ENCODE measurements around the gene COL15A1. TPM values are rescaled to one million over a fixed set of nuclear protein-coding genes. Genes with fewer than 3 reads are reported as not detected.
"Not testable (repeated sequence)": the region's sequence is repeated elsewhere in the genome, so short reads cannot be mapped to it uniquely, and the experiment has no call there.

COL15A1 gene
- total RNA-seq, 2 donors from 2014 or later = 73.3 to 75.0 TPM

DNA sequence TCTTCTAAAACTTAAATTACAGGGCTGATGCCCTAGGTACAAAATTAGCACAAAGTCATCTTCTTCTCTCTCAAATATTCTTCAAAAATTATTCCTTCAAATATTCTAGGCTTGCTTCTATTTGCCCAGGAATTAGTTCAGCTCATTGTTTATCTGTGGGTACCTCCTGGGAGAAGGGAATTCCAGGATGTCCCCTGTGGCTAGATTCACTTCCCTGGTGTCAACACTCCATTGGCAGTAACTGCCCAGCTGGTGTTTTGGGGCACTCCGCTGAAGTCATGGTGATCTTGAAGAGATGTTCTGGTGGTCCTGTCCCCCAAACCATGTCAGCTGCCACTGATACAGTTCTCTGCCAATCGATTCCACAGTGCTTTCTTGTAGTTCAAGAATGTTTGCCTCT is 135.0 kb downstream of the COL15A1 start:
- ATAC-seq (no peak), DNase-seq (no peak)
- intact Hi-C loops (cut with DNase I) = no loop called here

- ATAC-seq = no peak
- no peak for DNase-seq
- intact Hi-C loops (cut with DNase I) = no loop called here
Observed at GRCh38 chr9:99079542-99079941, 135.8 kb downstream of the COL15A1 start.

DNA sequence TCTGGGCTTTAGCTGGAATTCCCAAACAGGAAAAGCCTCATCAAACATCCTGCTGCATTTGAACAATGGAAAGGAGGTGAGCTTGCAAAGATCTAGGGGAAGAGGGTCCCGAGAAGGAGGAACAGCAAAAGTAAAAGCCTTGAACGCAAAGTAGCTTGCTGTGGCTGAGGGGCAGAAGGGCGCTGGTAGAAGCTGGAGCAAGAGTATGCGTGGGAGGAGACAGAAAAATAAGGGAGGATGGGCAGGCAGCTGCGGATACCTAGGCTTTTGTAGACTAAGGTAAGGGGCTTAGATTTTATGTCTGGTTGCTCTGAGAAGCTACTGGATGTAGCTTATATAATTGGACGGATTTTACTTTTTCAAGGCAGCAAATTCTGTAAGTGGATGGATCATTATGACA is 139.3 kb downstream of the COL15A1 start:
- intact Hi-C loops (cut with DNase I) = no loop called here
- ATAC-seq (no peak), DNase-seq (no peak)

GRCh38 chr9:99085949-99086948 is 142.5 kb downstream of the COL15A1 start:
- no peak for DNase-seq
- intact Hi-C loops (cut with DNase I) = no loop called here
- peak; percentile 50 to 87 for ATAC-seq

- no peak for DNase-seq
- no peak for ATAC-seq
- intact Hi-C loops (cut with DNase I) = no loop called here
Observed at GRCh38 chr9:99087462-99087861, 143.8 kb downstream of the COL15A1 start.

GRCh38 chr9:99090336-99091130 is 146.8 kb downstream of the COL15A1 start:
- intact Hi-C loops (cut with DNase I) = no loop called here
- ATAC-seq (no peak), DNase-seq (no peak)

DNA sequence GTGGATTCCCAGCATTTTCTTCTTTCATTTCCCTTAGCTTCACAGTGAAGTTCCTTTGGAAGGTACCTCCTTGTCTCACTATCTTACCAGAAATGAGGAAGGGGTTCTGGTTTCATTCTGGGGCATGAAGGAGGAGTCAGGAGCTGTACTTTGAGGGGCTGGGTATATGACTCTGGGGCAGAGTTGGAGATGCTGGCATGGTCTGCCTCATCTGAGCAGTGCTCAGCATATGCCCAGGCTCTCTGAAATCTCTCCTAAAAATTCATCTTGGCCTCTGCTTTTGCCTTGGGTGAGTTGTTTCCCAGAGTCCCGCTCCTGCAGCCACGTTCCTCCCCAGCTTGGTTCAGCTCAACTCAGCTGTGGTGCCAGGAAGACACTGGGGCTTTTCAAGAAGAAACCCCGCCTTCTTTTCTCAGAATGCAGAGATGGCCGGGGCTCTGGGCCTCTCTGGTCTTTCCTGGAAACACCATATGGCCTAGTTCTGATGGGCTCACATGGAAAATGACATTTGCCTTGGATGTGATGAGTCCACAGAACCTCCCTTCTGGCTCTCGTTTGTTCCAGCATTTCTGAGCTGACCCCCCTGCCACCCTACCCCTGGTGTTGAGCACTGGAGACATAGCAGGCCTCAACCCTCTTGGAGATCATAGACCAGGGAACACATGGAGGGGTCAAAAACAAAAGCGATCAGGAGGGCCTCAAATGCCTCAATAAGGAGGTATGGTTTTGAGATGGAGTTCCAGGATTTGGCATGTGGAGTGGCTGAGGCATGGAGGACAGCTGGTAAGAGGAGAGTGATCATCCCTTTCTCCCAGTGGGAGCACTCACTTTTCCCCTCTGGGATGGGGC is 149.2 kb downstream of the COL15A1 start:
- no peak for DNase-seq
- peak; percentile 19 to 30 for ATAC-seq
- intact Hi-C loops (cut with DNase I) = no loop called here

GRCh38 chr9:99093492-99093791 is 149.7 kb downstream of the COL15A1 start:
- intact Hi-C loops (cut with DNase I) = no loop called here
- DNase-seq (no peak), ATAC-seq (no peak)

DNA sequence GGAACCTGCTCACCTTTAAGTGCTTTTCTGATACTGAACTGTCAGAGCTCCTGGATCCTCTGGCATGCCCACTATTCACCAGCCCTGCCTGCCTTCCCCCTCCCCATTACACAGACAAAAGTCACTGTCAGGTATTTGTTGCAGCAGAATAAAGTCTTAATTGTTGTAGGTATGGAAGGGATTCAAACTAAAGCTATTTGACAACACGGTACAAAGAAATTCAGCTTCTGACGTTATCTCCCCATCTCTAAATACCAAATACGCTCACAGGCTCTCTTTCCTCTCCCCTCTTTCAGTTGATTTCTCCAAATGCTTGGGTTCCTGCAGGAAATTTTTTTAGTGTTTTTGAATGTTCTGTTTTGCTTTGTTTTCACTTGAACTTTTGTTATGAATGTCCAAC is 151.9 kb downstream of the COL15A1 start:
- ATAC-seq = no peak
- intact Hi-C loops (cut with DNase I) = no loop called here
- DNase-seq = no peak

DNA sequence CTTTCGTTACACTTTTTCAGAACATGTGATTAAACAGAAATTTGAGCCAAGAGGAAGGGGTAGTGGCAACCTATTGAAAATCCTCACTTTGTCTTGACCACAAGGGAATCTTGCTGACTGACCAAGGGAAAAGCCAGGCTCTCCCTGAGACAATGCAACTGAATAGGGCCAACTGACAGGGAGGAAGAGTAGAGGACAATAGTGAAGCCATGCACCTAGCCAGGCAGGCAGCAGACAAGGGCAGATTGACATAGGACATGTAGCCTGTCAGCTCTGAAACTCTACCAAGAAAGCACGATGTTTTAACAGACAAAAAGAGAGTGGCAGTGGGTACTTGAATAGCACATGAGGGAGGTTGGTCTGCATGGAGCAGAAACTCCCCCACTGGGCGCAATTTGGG is 152.7 kb downstream of the COL15A1 start:
- ATAC-seq = no peak
- intact Hi-C loops (cut with DNase I) = no loop called here
- DNase-seq = no peak

DNA sequence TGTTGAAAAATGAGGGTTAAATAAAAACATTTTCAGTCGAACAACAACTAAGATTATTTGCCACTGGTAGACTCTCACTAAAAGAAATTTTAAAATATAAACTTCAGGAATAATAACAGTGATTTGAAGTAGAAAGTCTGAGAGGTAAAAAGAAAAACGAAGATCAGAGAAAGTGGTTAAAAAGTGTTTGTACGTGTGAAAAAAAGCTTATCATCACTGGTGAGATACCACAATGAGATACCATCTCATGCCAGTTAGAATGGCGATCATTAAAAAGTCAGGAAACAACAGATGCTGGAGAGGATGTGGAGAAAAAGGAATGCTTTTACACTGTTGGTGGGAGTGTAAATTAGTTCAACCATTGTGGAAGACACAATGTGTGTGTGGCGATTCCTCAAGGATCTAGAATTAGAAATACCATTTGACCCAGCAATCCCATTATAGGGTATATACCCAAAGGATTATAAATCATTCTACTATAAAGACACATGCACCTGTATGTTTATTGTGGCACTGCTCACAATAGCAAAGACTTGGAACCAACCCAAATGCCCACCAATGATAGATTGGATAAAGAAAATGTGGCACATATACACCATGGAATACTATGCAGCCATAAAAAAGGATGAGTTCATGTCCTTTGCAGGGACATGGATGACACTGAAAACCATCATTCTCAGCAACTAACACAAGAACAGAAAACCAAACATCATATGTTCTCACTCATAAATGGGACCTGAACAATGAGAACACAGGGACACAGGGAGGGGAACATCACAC is 156.3 kb downstream of the COL15A1 start:
- ATAC-seq; intact Hi-C loops (cut with DNase I); DNase-seq: not testable (repeated sequence)

DNA sequence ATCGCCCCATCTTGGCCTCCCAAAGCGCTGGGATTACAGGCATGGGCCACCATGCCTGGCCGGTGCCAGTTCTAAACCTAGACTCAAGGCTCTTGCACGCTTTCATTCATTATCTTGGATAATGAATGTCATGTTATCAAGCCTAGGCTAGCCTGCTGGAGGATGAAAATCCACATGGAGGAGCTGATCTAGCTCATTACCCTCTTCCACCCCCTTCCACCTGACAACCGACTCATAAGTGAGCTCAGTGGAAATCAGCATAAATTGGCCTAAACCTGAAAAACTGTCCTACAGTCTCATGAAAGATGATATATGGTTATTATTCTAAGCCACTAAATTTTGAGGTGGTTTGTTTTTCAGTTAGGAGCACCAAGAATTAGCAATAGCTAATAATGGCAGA is 157.6 kb downstream of the COL15A1 start:
- intact Hi-C loops (cut with DNase I) = no loop called here
- no peak for ATAC-seq

DNA sequence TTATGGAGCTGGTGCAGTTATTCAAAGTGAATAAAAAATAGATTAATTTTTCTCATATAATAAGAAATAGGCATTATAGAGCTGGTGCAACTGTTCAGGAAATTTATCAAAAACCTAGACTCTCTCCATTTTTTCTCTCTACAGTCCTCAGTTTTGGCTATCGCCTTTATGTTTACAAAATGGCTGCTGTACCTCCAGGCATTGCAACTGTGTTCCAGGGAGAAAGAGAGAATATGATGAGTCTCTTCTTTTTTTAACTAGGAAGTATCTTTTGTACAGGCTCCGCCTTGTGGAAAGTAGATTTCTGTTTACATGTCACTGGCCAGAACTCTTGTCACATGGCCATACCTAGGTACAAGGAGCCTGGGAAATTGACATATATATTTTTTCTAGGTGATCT is 158.1 kb downstream of the COL15A1 start:
- intact Hi-C loops (cut with DNase I) = no loop called here
- no peak for ATAC-seq
- DNase-seq = no peak

More for the DNA sequence above, 157.6 kb downstream of the COL15A1 start:
- DNase-seq = no peak

DNA sequence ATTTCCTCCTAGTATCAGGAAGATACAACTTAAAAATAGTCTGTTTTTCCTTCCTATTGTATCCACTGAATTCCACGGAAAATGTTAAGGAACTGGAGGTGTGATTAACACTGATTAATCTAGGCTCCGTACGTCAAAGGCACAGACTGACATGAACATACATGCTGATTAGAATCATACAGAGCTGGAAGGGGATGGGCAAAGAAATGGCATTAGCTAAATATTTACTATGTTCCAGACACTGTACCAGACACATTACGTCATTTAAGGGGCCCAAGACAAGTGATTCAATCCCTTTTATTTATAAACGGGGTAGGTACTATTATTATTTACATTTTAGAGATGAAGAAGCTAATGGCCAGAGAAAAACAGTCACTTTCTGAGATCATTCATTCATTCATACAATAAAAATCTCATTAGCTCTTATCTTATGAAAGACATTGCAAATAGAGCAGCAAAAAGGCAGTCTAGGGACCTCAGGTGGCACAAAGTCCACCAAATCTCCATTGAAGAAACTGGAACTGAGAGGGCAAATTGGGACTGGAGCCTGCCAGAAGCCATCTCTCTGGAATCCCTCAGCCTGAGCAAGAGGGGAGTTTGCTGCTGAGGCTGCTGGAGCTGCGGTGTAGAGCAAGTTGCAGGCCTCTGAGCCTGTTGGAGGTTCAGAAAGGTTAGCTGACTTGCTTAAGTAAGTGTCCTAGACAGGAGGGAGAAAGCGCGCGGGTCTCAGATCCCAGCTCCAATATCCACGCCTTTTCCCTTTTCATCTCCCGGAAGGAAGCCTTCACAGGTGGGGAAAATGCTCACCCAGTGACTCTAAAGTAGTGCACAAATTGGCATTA is 159.6 kb downstream of the COL15A1 start:
- DNase-seq = no peak
- intact Hi-C loops (cut with DNase I) = no loop called here
- ATAC-seq = no peak

DNA sequence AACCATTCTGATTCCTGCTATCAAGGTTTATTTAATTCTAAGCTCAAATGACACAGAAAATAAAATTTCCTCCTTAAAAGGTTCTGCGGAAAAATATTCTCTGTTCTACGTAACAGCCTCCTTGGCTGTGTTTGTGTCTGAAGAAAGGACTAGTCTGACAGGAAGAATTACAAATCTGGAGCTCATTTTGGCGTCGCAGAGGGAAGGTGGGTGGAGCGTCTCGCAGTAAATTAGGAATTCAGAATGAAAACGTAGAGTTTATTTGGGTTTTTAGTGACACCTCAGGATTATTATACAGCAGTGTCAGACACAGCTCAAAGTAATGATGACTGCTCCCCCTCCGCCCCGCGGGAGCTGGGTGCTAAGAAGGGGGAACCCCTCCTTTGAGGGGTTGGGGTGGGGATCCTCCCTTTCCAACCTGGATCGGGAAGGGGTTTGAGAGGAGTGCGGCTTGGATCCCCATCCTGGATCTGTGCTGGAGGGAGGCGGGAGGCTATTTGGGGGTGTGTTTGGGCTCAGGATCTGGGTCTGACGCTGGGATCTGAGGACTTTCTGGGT is 160.3 kb downstream of the COL15A1 start:
- DNase-seq (peak; percentile 31), ATAC-seq (peak in 1 of 2 donors; percentile 9)
- intact Hi-C loops (cut with DNase I) = no loop called here

- intact Hi-C loops (cut with DNase I) = no loop called here
- ATAC-seq = peak; percentile 94 to 95
- DNase-seq = peak; percentile 94
Observed at GRCh38 chr9:99104459-99105151, 160.9 kb downstream of the COL15A1 start, which contains the start of gene TGFBR1. Gene TGFBR1 (plus strand): TSS chr9:99105113. CDS start chr9:99105206, 93 bp downstream.
